ENCODE results near the gene CUX1. TPM values are rescaled to one million over a fixed set of nuclear protein-coding genes. Genes with fewer than 3 reads are reported as not detected.

Gene CUX1
- total RNA-seq, 1 experiment from 2014 or later = 47.6 TPM

DNA sequence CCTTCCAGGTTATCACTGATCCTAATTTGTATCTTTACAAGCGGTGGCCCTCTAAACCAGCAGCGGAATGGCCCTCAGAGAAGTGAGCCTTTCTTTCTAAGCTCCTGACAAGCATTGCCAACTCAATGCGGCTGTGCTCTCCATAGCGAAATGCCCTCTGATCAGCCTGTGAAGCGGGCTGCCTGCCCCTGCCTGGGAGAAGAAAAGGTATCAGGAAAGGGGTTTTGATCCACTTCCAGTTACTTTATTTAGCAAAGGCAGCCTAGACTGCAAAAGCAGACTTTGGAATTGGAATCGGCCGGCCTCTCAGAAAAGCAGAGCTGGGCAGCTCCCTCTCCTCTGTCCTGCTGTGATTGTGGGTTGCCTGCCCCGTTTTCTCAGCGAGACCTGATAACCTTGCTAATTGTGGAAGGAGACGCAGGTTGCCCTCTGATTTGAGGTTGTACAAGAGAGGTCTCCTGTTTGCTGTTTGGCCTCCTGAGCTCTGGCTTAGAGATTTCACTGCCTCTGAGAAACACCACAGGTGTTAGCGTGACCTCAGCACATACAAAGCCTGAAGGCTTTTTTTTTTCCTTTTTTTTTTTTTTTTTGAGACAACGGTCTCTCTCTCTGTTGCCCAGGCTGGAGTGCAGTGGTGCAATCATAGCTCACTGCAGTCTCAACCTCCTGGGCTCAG lies 415.3 kb downstream of the CUX1 start:
- POLR2A ChIA-PET = interaction anchor here (0.6 kb wide), 1 partner anchor 580 kb away, joined by 4 read pairs; no protein-coding TSS in a partner anchor
- H3K27me3 Mint-ChIP-seq (ENCODE audit: insufficient read depth, unreplicated experiment) = no peaks in the 10 kb centered on the region
- H3K4me3 Mint-ChIP-seq (ENCODE audit: unreplicated experiment) = no peak overlapping the region
- intact Hi-C loops (cut with micrococcal nuclease) = loop anchor here (10.0 kb wide), 1 partner anchor 108 kb away; no protein-coding TSS in a partner anchor
- H3K27ac Mint-ChIP-seq (ENCODE audit: low read depth, unreplicated experiment) = peak overlapping the region; percentile 67
- TF ChIP-seq, protein P1, sequence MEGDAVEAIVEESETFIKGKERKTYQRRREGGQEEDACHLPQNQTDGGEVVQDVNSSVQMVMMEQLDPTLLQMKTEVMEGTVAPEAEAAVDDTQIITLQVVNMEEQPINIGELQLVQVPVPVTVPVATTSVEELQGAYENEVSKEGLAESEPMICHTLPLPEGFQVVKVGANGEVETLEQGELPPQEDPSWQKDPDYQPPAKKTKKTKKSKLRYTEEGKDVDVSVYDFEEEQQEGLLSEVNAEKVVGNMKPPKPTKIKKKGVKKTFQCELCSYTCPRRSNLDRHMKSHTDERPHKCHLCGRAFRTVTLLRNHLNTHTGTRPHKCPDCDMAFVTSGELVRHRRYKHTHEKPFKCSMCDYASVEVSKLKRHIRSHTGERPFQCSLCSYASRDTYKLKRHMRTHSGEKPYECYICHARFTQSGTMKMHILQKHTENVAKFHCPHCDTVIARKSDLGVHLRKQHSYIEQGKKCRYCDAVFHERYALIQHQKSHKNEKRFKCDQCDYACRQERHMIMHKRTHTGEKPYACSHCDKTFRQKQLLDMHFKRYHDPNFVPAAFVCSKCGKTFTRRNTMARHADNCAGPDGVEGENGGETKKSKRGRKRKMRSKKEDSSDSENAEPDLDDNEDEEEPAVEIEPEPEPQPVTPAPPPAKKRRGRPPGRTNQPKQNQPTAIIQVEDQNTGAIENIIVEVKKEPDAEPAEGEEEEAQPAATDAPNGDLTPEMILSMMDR (IDR thresholded peaks at IDR 0.05; ENCODE audit: unreplicated experiment) = no peak
- H3K9me3 Mint-ChIP-seq (ENCODE audit: unreplicated experiment) = no peaks in the 10 kb centered on the region
- H3K4me1 Mint-ChIP-seq (ENCODE audit: insufficient read depth, unreplicated experiment) = no peaks in the 10 kb centered on the region
- CTCF ChIA-PET = interaction anchor here (0.6 to 1.2 kb wide), 2 partner anchors 251 to 292 kb away, joined by 4 to 7 read pairs; no protein-coding TSS in a partner anchor
- no peak for DNase-seq (ENCODE audit: unreplicated experiment)
- peaks cover 52% of the 10 kb centered on the region for H3K36me3 Mint-ChIP-seq (ENCODE audit: insufficient read depth, unreplicated experiment)
- BruUV-seq (replicated peaks) = no TSS peak

DNA sequence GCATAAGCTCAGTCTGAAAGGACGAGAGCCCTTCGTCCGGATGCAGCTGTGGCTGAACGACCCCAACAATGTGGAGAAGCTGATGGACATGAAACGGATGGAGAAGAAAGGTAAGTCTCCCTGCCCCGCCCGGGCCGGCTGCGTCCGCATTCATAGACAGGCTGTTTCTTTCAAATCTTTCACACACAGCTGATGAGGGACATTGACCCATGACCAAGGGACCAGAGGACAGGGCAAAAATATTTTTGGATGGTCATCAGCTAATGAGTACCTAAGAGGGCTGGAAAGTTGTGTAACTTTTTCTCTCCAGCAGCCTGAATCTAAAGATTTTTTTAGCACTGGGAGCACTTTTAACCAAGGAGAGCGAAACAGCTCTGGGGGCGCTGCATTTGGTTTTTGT lies 416.7 kb downstream of the CUX1 start:
- no peaks in the 10 kb centered on the region for H3K9me3 Mint-ChIP-seq (ENCODE audit: unreplicated experiment)
- DNase-seq (ENCODE audit: unreplicated experiment) = no peak
- no peak overlapping the region for H3K27ac Mint-ChIP-seq (ENCODE audit: low read depth, unreplicated experiment)
- peaks cover 44% of the 10 kb centered on the region for H3K36me3 Mint-ChIP-seq (ENCODE audit: insufficient read depth, unreplicated experiment)
- POLR2A ChIA-PET = interaction anchor here (1.1 kb wide), 1 partner anchor 354 kb away, joined by 3 read pairs; no protein-coding TSS in a partner anchor
- H3K4me3 Mint-ChIP-seq (ENCODE audit: unreplicated experiment) = no peak overlapping the region
- TF ChIP-seq, protein P1 (IDR thresholded peaks at IDR 0.05; ENCODE audit: unreplicated experiment) = no peak
- CTCF ChIA-PET = interaction anchor here (0.6 to 1.2 kb wide), 2 partner anchors 293 to 400 kb away, joined by 3 to 7 read pairs; no protein-coding TSS in a partner anchor
- H3K27me3 Mint-ChIP-seq (ENCODE audit: insufficient read depth, unreplicated experiment) = no peaks in the 10 kb centered on the region
- no peaks in the 10 kb centered on the region for H3K4me1 Mint-ChIP-seq (ENCODE audit: insufficient read depth, unreplicated experiment)
- intact Hi-C loops (cut with micrococcal nuclease) = loop anchor here (10.0 kb wide), 1 partner anchor 109 kb away; no protein-coding TSS in a partner anchor
- BruUV-seq (replicated peaks) = no TSS peak

DNA sequence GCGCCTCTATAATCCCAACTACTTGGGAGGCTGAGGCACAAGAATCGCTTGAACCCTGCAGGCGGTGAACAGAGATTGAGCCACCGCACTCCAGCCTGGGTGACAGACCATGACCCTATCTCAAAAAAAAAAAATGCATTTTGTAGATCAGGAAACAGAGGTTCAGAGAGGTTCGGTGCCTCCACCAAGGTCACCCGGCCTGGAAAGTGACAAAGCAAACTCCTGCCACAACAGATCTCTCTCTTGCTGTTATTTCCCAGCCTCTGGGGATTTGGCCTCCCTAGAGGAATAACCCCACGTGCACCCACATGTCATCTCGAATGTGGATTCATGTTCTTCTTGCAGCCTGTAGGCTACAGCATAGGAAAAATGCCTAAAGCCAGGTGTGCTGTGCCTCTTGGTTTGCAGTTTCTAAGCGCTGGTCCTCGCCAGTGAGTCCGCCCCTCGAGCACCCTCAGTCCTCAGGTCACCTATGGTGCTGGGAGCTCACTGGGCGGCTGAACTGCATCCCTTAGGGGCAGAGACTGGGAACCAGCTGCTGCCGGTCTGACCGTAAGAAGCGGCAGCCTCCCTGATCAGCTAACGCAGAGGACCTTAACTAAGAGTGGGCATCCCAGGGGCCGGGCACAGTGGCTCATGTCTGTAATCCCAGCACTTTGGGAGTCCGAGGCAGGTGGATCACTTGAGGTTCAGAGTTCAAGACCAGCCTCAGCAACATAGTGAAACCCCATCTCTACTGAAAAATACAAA lies 417.6 kb downstream of the CUX1 start:
- Mint-ChIP-seq H3K9me3 (ENCODE audit: unreplicated experiment) (no peaks in the 10 kb centered on the region), H3K4me1 (ENCODE audit: insufficient read depth, unreplicated experiment) (no peaks in the 10 kb centered on the region), H3K27me3 (ENCODE audit: insufficient read depth, unreplicated experiment) (no peaks in the 10 kb centered on the region), H3K4me3 (ENCODE audit: unreplicated experiment) (no peak overlapping the region), H3K36me3 (ENCODE audit: insufficient read depth, unreplicated experiment) (peaks cover 39% of the 10 kb centered on the region), H3K27ac (ENCODE audit: low read depth, unreplicated experiment) (no peak overlapping the region)
- TF ChIP-seq, protein P1 (IDR thresholded peaks at IDR 0.05; ENCODE audit: unreplicated experiment) = no peak
- BruUV-seq (replicated peaks) = no TSS peak
- DNase-seq (ENCODE audit: unreplicated experiment) = no peak
- intact Hi-C loops (cut with micrococcal nuclease) = loop anchor here (5.0 to 10.0 kb wide), 2 partner anchors 110 to 353 kb away; no protein-coding TSS in a partner anchor
- ChIA-PET POLR2A (interaction anchor here (0.6 to 1.1 kb wide), 2 partner anchors 291 to 355 kb away, joined by 3 read pairs; no protein-coding TSS in a partner anchor), CTCF (interaction anchor here (0.9 to 2.3 kb wide), 2 partner anchors 377 to 546 kb away, joined by 4 to 9 read pairs; no protein-coding TSS in a partner anchor)

DNA sequence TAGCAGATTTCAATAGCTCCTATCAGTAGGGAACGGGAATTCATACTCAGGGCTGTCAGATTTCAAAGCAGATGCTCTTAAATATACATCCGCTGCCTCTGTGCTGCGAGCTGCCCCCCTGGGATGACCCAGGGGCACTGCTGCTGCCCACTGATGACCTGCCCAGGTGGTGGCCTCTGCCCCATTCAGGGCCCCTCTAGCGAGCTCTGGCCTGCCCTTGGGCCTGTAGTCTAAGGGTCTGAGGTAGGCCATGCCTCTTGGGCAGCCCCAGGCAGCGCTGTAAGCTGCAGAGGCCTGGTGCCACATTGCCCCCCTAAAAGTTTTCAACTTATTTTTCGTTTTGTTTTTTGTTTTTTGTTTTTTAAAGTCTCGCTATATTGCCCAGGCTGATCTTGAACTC lies 418.7 kb downstream of the CUX1 start:
- POLR2A ChIA-PET = interaction anchor here (1.0 kb wide), 1 partner anchor 16 kb away, joined by 3 read pairs; no protein-coding TSS in a partner anchor
- BruUV-seq (replicated peaks) = no TSS peak

More for the DNA sequence above, 418.7 kb downstream of the CUX1 start:
- intact Hi-C loops (cut with micrococcal nuclease) = loop anchor here (1.0 to 10.0 kb wide), 7 partner anchors 36 to 634 kb away; no protein-coding TSS in a partner anchor
- CTCF ChIA-PET = interaction anchor here (0.5 to 2.4 kb wide), 24 partner anchors 7 to 1089 kb away, joined by 3 to 23 read pairs (median 4); no protein-coding TSS in a partner anchor
- no peak overlapping the region for H3K4me3 Mint-ChIP-seq (ENCODE audit: unreplicated experiment)
- H3K27me3 Mint-ChIP-seq (ENCODE audit: insufficient read depth, unreplicated experiment) = no peaks in the 10 kb centered on the region
- peaks cover 47% of the 10 kb centered on the region for H3K36me3 Mint-ChIP-seq (ENCODE audit: insufficient read depth, unreplicated experiment)
- TF ChIP-seq, protein P1 (IDR thresholded peaks at IDR 0.05; ENCODE audit: unreplicated experiment) = no peak
- H3K27ac Mint-ChIP-seq (ENCODE audit: low read depth, unreplicated experiment) = peak overlapping the region; percentile 19
- no peak for DNase-seq (ENCODE audit: unreplicated experiment)
- H3K9me3 Mint-ChIP-seq (ENCODE audit: unreplicated experiment) = no peaks in the 10 kb centered on the region
- H3K4me1 Mint-ChIP-seq (ENCODE audit: insufficient read depth, unreplicated experiment) = no peaks in the 10 kb centered on the region
